ENCODE data around the gene RNPS1. TPM values are rescaled to one million over a fixed set of nuclear protein-coding genes. Genes with fewer than 3 reads are reported as not detected.

Gene RNPS1
- polyA plus RNA-seq, 1 of the 3 experiments (the other 2 are of a cell fraction) = 277 TPM

- H3K27me3 ChIP-seq (ENCODE audit: insufficient read depth) = no peaks in the 10 kb centered on the region
These were observed 18.6 kb upstream of the RNPS1 start for GRCh38 chr16:2286550-2286949.

GRCh38 chr16:2285731-2286191 is 17.8 kb upstream of the RNPS1 start:
- Histone ChIP-seq H3K4me3 (ENCODE audit: low read depth in 2 of 2, low read length in 1 of 2) (no peak overlapping the region), H3K79me2 (ENCODE audit: insufficient read depth) (no peaks in the 10 kb centered on the region), H3K4me1 (ENCODE audit: control insufficient read depth in 1 of 2, insufficient read depth in 2 of 2, low read depth in 1 of 2, low read length in 1 of 2) (no peaks in the 10 kb centered on the region), H3K9me3 (no peaks in the 10 kb centered on the region), H3K36me3 (replicated peaks in 1 of 2; ENCODE audit: control insufficient read depth in 1 of 2, insufficient read depth in 2 of 2, low read length in 1 of 2) (peaks cover 0 to 5% of the 10 kb centered on the region in 2 experiments), H3K9ac (no peak overlapping the region), H3K9me2 (no peaks in the 10 kb centered on the region), H3F3A (replicated peaks; ENCODE audit: insufficient read depth) (no peaks in the 10 kb centered on the region), H3K27me3 (ENCODE audit: insufficient read depth) (no peaks in the 10 kb centered on the region), H2AFZ (ENCODE audit: low read depth) (no peak overlapping the region), H4K20me1 (ENCODE audit: insufficient read depth) (no peaks in the 10 kb centered on the region), H3K4me2 (no peak overlapping the region), H3K27ac (ENCODE audit: low read depth in 2 of 2, low read length in 1 of 2) (no peak overlapping the region)
- POLR2A ChIA-PET = no interaction called here
- TF ChIP-seq RCOR1 (IDR thresholded peaks at IDR 0.05; ENCODE audit: low read length) = no peak
- 85% methylated on average over 12 of the region's 13 CpGs for WGBS (ENCODE audit: low lambda C conversion rate)
- DNase-seq = no peak
- CTCF ChIA-PET = interaction anchor here (0.6 kb wide), 1 partner anchor 30 kb away, joined by 4 read pairs; no protein-coding TSS in a partner anchor

More at GRCh38 chr16:2286550-2286949, 18.6 kb upstream of the RNPS1 start:
- Histone ChIP-seq H4K20me1 (ENCODE audit: insufficient read depth) (no peaks in the 10 kb centered on the region), H3K9me3 (no peaks in the 10 kb centered on the region), H3K4me2 (no peak overlapping the region), H3K9me2 (no peaks in the 10 kb centered on the region), H2AFZ (ENCODE audit: low read depth) (no peak overlapping the region), H3K79me2 (ENCODE audit: insufficient read depth) (no peaks in the 10 kb centered on the region), H3K9ac (no peak overlapping the region), H3F3A (replicated peaks; ENCODE audit: insufficient read depth) (no peaks in the 10 kb centered on the region), H3K4me3 (ENCODE audit: low read depth in 2 of 2, low read length in 1 of 2) (no peak overlapping the region), H3K36me3 (replicated peaks in 1 of 2; ENCODE audit: control insufficient read depth in 1 of 2, insufficient read depth in 2 of 2, low read length in 1 of 2) (peaks cover 0 to 3% of the 10 kb centered on the region in 2 experiments), H3K4me1 (ENCODE audit: control insufficient read depth in 1 of 2, insufficient read depth in 2 of 2, low read depth in 1 of 2, low read length in 1 of 2) (no peaks in the 10 kb centered on the region), H3K27ac (ENCODE audit: low read depth in 2 of 2, low read length in 1 of 2) (no peak overlapping the region)
- DNase-seq = no peak
- ChIA-PET POLR2A (no interaction called here), CTCF (interaction anchor here (1.5 kb wide), 1 partner anchor 10 kb away, joined by 4 read pairs; no protein-coding TSS in a partner anchor)
- WGBS (ENCODE audit: low lambda C conversion rate) = 91% methylated on average over 5 of the region's 17 CpGs
- no peak for TF ChIP-seq MAX (IDR thresholded peaks at IDR 0.05; ENCODE audit: low read depth)
- TF ChIP-seq RFX5 (IDR thresholded peaks at IDR 0.05; ENCODE audit: low read length) = no peak
- no peak for TF ChIP-seq EP300 (IDR thresholded peaks at IDR 0.05; ENCODE audit: borderline replicate concordance in 1 of 2, low read depth in 1 of 2, low read length in 1 of 2)
- TF ChIP-seq TEAD4 (IDR thresholded peaks at IDR 0.05; ENCODE audit: borderline replicate concordance, insufficient read depth) = no peak
- TF ChIP-seq CHD2 (IDR thresholded peaks at IDR 0.05; ENCODE audit: low read length, partially characterized antibody) = no peak
- no peak for TF ChIP-seq FOXM1 (IDR thresholded peaks at IDR 0.05; ENCODE audit: low read depth)
- no peak for TF ChIP-seq RAD21 (IDR thresholded peaks at IDR 0.05; ENCODE audit: low read length)
- TF ChIP-seq EZH2phosphoT487 (IDR thresholded peaks at IDR 0.05; ENCODE audit: borderline replicate concordance, low read depth) = no peak
- TF ChIP-seq MEF2A (IDR thresholded peaks at IDR 0.05; ENCODE audit: borderline replicate concordance, low read depth) = no peak
- TF ChIP-seq USF1 (IDR thresholded peaks at IDR 0.05; ENCODE audit: borderline replicate concordance, low read depth) = no peak
- no peak for TF ChIP-seq TCF12 (IDR thresholded peaks at IDR 0.05)
- no peak for TF ChIP-seq MXI1 (IDR thresholded peaks at IDR 0.05; ENCODE audit: low read depth, low read length)
- TF ChIP-seq CTCF (IDR thresholded peaks at IDR 0.05) = no peak
- TF ChIP-seq RXRA (IDR thresholded peaks at IDR 0.05; ENCODE audit: borderline replicate concordance, low read depth) = no peak

All from SK-N-SH (cell line).